Measurements from ENCODE around the gene FERMT3.
"Not testable (repeated sequence)": the region's sequence is repeated elsewhere in the genome, so short reads cannot be mapped to it uniquely, and the experiment has no call there.

The FERMT3 gene

GRCh38 chr11:64206457-64207255 lies at the start of gene FERMT3:
Gene FERMT3 (plus strand): TSS chr11:64206721. CDS start chr11:64207365, 644 bp downstream.
- peak; percentile 53 to 80 for DNase-seq

- DNase-seq = no peak
These were observed 48.7 kb upstream of the FERMT3 start for GRCh38 chr11:64157631-64158394.

DNA sequence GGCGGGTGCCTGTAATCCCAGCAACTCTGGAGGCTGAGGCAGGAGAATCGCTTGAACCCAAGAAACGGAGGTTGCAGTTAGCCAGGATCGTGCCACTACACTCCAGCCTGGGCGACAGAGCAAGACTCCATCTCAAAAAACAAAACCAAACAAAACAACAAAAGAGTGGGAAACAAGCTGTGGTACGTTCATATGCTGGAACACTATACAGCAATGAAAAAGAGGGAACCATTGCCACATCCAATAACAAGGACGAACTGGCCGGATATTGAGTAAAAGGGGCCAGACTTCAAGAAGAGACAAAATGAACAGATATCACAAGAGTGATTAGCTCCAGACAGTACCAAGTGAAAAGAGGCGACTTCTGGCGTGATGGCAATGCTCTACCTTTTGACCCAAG lies 45.5 kb upstream of the FERMT3 start:
- no peak for DNase-seq

- not testable (repeated sequence) for DNase-seq
These were observed 43.8 kb upstream of the FERMT3 start for GRCh38 chr11:64162769-64163168.

GRCh38 chr11:64163951-64164350 lies 42.6 kb upstream of the FERMT3 start:
- no peak for DNase-seq

GRCh38 chr11:64164392-64165312 lies 41.9 kb upstream of the FERMT3 start:
- no peak for DNase-seq

DNA sequence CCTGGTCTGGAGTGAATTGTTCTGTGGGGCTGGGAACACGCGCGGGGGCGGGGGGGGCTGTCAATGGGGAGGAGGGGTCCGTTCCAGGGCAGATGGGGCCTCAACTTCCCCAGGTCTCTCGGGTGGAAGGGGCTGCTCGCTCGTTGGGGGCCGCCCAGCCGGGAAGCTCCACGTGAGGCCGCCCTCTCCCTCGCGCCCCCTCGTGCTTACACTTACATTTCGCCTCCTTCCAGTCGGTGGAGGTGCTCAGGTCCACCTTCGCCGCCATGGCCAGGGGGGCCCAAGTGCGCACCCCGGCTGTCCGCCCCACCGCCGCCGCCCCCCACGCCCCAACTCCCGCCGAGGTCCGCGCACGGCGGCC lies 41.1 kb upstream of the FERMT3 start:
- no peak for DNase-seq

GRCh38 chr11:64165842-64166635 lies 40.5 kb upstream of the FERMT3 start, which contains the start of gene MACROD1:
Gene MACROD1 (minus strand): TSS chr11:64166113. CDS start chr11:64165994, 119 bp downstream.
- DNase-seq = peak; percentile 65 to 76

- DNase-seq = no peak
These were observed 36.1 kb upstream of the FERMT3 start for GRCh38 chr11:64170419-64170818.

- DNase-seq = no peak
These were observed 32.7 kb upstream of the FERMT3 start for GRCh38 chr11:64173616-64174355.

DNA sequence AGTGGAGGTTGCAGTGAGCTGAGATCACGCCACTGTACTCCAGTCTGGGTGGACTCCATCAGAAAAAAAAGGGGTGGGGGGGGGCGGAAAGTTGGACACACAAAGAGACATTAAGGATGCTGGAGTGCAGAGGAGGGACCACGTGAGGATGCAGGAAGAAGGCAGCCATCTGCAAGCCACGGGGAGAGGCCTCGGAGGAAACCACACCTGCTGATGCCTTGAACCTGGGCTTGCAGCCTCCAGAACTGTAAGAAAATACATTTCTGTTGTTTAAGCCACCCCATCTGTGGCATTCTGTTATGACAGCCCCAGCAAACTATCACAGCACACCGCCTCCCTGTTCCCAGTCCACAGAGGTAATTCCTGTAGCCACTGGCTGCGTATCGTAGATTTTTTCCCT lies 29.8 kb upstream of the FERMT3 start:
- DNase-seq = no peak

DNA sequence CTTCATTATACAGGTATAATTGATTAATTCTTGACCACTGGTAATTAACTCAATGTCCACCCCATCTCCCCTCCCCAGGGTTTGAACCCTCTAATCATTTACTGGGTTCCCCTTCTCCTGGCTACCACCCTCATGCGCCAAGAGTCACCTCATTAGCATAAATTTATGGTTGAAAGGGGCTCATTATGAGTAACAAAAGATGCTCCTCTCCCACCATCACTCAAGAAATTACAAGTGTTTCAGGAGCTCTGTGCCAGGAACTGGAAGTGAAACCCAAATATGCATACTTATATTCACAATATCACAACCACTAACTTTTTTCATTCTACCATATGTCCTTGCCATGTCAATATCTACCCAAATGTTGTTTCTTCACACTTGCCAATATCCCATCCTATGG lies 28.3 kb upstream of the FERMT3 start:
- no peak for DNase-seq

DNA sequence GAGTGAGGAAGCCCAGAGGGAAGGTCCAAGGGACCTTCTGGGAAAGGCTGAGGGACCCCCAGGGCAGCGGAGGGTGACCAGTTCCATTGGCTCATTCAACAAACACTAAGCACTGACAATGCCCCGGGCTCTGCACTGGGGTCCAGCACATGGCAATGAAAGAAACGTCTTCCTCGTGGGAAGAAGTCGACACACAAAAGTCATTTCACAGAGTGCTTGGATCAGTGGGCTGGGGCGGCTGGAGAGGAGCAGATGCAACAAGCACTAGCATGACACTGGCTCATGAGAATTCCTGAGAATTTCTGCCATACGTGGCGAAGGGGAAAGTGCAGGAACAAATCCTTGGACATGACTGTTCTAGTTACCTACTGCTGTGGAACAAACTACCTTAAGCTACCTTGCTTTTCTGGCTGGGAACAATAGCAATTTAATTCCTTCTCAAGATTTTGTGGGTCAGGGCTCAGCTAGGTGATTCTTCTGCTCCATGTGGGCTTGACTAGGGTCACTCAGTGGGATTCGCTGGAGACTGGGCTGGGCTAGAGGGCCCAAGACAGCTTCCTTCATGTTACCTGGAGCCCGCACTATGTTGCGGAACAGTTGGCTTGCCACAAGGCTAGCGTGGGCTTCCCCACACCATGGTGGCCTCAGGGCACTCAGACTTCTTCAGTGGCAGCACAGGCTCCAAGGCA lies 27.4 kb upstream of the FERMT3 start:
- DNase-seq = no peak

DNA sequence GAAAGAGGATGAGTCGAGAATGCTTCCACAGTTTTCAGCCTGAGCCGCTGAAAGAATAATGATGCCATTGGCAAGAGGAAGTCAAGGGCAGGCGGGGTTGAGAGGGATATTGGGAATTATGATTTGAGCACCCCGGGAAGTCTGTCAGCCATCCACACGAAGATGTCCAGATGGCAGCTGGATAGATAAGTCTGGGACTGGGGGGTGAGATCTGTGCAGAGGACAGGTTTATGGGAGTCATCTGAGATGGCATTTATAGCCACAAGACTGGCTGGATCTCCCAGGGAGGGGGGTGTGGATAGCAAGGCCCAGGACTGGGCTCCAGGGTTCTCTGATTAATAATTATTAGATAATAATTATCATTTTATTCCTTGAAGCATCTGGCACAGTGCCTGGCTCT lies 25.6 kb upstream of the FERMT3 start:
- no peak for DNase-seq

DNA sequence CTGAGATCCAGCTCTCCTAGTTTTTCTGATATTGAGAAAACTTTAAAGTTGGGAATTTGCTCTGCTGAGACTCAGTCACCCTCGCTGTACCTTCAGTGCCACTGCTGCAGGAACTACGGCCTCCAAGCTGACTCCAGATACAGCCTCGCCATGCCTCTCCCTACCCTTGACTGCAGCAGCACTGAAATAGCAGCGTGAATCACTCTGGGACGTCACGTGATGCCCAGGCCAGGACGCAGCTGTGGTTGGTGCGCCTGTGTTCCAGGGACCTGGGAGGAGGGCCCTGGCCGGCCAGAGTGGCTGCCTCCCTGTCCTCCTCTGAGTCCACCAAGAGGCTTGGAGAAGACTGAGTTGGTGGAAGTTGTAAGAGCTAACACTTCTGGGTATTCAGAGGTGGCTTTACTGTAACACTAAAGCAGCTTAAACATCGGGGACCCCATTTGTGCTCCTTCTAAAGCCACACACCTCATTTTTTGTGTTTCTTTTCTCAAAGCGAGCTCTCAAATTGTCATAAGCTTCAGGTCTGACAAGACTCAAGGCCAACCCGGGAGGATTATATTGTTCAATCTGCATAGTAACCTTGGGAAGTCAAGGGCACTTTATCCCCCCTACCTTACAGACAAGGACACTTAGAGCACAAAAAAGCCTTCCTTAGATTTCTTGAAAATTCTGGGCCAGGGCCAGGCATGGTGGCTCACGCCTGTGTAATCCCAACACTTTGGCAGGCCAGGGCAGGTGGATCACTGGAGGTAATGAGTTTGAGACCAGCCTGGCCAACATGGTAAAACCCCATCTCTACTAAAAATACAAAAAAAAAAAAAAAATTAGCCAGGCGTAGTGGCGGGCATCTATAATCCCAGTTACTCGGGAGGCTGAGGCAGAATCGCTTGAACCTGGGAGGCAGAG lies 24.8 kb upstream of the FERMT3 start:
- peak; percentile 87 to 88 for DNase-seq

- DNase-seq = no peak
These were observed 22.6 kb upstream of the FERMT3 start for GRCh38 chr11:64183890-64184289.

DNA sequence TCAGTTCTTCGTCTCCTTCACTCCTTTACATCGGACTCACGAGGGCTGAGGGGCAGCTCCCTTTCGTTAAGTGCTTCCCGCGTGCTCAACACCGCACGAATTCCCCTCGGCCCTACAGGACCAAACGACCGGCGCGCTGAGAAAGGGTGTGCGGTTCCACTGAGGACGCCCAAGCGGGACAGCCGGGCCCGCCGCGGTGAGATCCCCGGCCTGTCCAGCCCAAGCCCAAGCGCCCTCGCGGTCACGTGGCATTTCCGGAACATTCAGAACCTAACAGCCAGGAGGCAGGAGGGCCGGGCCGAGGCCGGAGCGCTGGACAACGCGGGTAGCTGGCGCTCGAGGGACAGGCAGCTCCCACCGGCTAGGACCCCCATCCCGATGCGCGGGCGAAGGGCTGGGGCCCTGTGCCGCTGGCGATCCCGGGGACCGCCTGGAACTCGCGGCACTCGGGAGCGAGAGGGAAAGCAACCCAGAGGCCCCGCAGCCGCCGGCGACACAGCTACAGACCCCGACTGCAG lies 21.3 kb upstream of the FERMT3 start:
- DNase-seq = peak; percentile 62 to 72

- DNase-seq = peak; percentile 100
These were observed 20.6 kb upstream of the FERMT3 start, which contains the start of gene STIP1 for GRCh38 chr11:64185693-64186491. Gene STIP1 (plus strand): TSS chr11:64186171. CDS start chr11:64186262, 91 bp downstream.
